K562 (cell line): ENCODE measurements around the gene PDLIM5. TPM values are rescaled to one million over a fixed set of nuclear protein-coding genes. Genes with fewer than 3 reads are reported as not detected.

Source experiments
- HDAC8 ChIP-seq: fragments of 450-650 bp; IDR thresholded peaks from 2 replicates; pipeline ENCODE4 v1.6.1; 2016; ENCODE audit warnings: mild to moderate bottlenecking, missing genetic modification characterization, moderate library complexity, missing compliant biosample characterization
- HNRNPLL ChIP-seq: fragments of 200-400 bp; formaldehyde crosslinking; IDR thresholded peaks from 2 replicates; pipeline ENCODE4 v1.6.1; 2017; ENCODE audit warnings: low read length, low read depth, mild to moderate bottlenecking; ENCODE audit not compliant: poor library complexity, severe bottlenecking
- SMARCA4 ChIP-seq: fragments of 450-650 bp; IDR thresholded peaks from 2 replicates; pipeline ENCODE4 v1.6.1; 2016
- SMARCA5 ChIP-seq: fragments of 450-650 bp; IDR thresholded peaks from 2 replicates; pipeline ENCODE4 v1.6.1; 2016
- polyA plus RNA-seq, 8 experiments: library from polyadenylated mRNA; depleted of rRNA in 4 of 8; stranded (reverse) in 5 of 8; unstranded in 3 of 8; fragments of >200 nt; fragmentation: Nextera tagmentation in 2 of 8; fragmentation: Illumina TruSeq in 1 of 8; extraction: Ambion mirVana in 2 of 8; extraction: Trizol in 1 of 8; gene quantifications; 2 replicates each; pipeline versions ENCODE4 v1.2.1 to v1.2.3, GENCODE V29; 2011 to 2014; ENCODE audit warnings: inconsistent platforms in 1 of 8, missing spikeins in 1 of 8
- total RNA-seq, 7 experiments: library from RNA; depleted of rRNA in 6 of 7; stranded (reverse); fragments of >200 nt in 6 of 7; fragmentation: Illumina TruSeq in 2 of 7; extraction: Trizol in 2 of 7; gene quantifications; 2 replicates each; pipeline versions ENCODE4 v1.2.1 to v1.2.3, GENCODE V29; 2011 to 2021; ENCODE audit warnings: low replicate concordance in 1 of 7
- TF ChIP-seq, protein P1 (sequence below), 2 experiments: fragments of 200-800 bp in 1 of 2; sonication (Bioruptor generic) in 1 of 2; sonication (generic) in 1 of 2; formaldehyde crosslinking in 1 of 2; IDR thresholded peaks in 1 of 2; conservative IDR thresholded peaks in 1 of 2; 2 replicates each; pipeline versions ENCODE4 v1.5.0 to v1.6.1; 2016 to 2020; ENCODE audit warnings: missing compliant biosample characterization in 1 of 2, missing genetic modification characterization in 1 of 2, missing genetic modification reagents in 1 of 2
- TF ChIP-seq, protein P2 (sequence below): fragments of 250-450 bp; sonication (Bioruptor Pico); IDR thresholded peaks from 2 replicates; pipeline ENCODE4 v1.4.0; 2020
- TF ChIP-seq, protein P3 (sequence below): fragments of 250-450 bp; sonication (Bioruptor Pico); IDR thresholded peaks from 2 replicates; pipeline ENCODE4 v1.5.0; 2021
- TF ChIP-seq, protein P4 (sequence below): fragments of 450-650 bp; IDR thresholded peaks from 2 replicates; pipeline ENCODE4 v1.6.1; 2017; ENCODE audit warnings: antibody characterized with exemption, mild to moderate bottlenecking
- TF ChIP-seq, protein P5 (sequence below): fragments of 250-450 bp; sonication (Bioruptor Pico); IDR thresholded peaks from 2 replicates; pipeline ENCODE4 v1.5.1; 2021; ENCODE audit warnings: mild to moderate bottlenecking
- TF ChIP-seq, protein P6 (sequence below), 2 experiments: fragments of 450-650 bp; conservative IDR thresholded peaks; 2 replicates each; pipeline ENCODE4 v1.6.1; 2017; ENCODE audit warnings: mild to moderate bottlenecking in 2 of 2, moderate library complexity in 2 of 2

PDLIM5 gene
- total and polyA plus RNA-seq, 9 of the 15 experiments (the other 6 are each of a cell fraction or from before 2014, with no cell fraction given): 36.9 to 127 (median 62.5) TPM

DNA sequence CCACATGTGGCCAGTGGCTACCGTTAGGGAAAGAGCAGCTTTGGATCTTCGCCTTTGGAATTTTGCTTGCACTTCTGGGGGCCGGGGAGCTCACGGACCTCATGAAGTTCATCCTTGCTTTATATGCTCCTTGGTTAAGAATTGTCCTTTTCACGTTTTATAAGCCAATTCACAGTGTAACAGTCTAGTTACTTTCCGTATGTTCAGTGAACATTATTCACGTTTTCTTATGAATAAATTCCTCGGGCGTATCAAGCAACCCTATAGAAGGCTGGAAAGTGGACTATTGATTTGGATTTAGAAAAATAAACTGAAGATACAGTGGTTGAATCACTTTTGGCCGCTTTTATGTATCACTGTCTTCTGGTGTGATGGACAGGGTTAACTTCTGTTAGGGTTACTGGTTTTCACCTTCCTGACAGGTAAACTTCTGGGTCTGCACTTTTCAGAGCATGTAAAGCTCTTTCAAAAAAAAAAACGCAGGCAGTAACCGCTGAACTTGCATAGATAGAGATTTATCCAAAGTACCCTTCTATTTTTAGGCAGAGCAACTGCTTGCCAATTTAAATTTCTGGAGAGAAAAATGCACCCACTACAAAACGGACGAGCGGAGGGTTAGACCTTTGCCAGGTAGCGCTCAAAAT, 569 bp upstream of the PDLIM5 start (continued):
- TF ChIP-seq, protein P1, sequence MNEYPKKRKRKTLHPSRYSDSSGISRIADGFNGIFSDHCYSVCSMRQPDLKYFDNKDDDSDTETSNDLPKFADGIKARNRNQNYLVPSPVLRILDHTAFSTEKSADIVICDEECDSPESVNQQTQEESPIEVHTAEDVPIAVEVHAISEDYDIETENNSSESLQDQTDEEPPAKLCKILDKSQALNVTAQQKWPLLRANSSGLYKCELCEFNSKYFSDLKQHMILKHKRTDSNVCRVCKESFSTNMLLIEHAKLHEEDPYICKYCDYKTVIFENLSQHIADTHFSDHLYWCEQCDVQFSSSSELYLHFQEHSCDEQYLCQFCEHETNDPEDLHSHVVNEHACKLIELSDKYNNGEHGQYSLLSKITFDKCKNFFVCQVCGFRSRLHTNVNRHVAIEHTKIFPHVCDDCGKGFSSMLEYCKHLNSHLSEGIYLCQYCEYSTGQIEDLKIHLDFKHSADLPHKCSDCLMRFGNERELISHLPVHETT (CRISPR knock-in tag; conservative IDR thresholded peaks at IDR 0.05 in 1 of 2, IDR thresholded peaks at IDR 0.05 in 1 of 2): 0 out of 4 replicates have a peak, but pooled peaks of 1 of the 2 experiments have one; percentile 9
- TF ChIP-seq, protein P2, sequence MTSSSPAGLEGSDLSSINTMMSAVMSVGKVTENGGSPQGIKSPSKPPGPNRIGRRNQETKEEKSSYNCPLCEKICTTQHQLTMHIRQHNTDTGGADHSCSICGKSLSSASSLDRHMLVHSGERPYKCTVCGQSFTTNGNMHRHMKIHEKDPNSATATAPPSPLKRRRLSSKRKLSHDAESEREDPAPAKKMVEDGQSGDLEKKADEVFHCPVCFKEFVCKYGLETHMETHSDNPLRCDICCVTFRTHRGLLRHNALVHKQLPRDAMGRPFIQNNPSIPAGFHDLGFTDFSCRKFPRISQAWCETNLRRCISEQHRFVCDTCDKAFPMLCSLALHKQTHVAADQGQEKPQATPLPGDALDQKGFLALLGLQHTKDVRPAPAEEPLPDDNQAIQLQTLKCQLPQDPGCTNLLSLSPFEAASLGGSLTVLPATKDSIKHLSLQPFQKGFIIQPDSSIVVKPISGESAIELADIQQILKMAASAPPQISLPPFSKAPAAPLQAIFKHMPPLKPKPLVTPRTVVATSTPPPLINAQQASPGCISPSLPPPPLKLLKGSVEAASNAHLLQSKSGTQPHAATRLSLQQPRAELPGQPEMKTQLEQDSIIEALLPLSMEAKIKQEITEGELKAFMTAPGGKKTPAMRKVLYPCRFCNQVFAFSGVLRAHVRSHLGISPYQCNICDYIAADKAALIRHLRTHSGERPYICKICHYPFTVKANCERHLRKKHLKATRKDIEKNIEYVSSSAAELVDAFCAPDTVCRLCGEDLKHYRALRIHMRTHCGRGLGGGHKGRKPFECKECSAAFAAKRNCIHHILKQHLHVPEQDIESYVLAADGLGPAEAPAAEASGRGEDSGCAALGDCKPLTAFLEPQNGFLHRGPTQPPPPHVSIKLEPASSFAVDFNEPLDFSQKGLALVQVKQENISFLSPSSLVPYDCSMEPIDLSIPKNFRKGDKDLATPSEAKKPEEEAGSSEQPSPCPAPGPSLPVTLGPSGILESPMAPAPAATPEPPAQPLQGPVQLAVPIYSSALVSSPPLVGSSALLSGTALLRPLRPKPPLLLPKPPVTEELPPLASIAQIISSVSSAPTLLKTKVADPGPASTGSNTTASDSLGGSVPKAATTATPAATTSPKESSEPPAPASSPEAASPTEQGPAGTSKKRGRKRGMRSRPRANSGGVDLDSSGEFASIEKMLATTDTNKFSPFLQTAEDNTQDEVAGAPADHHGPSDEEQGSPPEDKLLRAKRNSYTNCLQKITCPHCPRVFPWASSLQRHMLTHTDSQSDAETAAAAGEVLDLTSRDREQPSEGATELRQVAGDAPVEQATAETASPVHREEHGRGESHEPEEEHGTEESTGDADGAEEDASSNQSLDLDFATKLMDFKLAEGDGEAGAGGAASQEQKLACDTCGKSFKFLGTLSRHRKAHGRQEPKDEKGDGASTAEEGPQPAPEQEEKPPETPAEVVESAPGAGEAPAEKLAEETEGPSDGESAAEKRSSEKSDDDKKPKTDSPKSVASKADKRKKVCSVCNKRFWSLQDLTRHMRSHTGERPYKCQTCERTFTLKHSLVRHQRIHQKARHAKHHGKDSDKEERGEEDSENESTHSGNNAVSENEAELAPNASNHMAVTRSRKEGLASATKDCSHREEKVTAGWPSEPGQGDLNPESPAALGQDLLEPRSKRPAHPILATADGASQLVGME (CRISPR knock-in tag): no peak
- TF ChIP-seq, protein P3, sequence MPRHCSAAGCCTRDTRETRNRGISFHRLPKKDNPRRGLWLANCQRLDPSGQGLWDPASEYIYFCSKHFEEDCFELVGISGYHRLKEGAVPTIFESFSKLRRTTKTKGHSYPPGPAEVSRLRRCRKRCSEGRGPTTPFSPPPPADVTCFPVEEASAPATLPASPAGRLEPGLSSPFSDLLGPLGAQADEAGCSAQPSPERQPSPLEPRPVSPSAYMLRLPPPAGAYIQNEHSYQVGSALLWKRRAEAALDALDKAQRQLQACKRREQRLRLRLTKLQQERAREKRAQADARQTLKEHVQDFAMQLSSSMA (CRISPR knock-in tag): no peak
- TF ChIP-seq, protein P4, sequence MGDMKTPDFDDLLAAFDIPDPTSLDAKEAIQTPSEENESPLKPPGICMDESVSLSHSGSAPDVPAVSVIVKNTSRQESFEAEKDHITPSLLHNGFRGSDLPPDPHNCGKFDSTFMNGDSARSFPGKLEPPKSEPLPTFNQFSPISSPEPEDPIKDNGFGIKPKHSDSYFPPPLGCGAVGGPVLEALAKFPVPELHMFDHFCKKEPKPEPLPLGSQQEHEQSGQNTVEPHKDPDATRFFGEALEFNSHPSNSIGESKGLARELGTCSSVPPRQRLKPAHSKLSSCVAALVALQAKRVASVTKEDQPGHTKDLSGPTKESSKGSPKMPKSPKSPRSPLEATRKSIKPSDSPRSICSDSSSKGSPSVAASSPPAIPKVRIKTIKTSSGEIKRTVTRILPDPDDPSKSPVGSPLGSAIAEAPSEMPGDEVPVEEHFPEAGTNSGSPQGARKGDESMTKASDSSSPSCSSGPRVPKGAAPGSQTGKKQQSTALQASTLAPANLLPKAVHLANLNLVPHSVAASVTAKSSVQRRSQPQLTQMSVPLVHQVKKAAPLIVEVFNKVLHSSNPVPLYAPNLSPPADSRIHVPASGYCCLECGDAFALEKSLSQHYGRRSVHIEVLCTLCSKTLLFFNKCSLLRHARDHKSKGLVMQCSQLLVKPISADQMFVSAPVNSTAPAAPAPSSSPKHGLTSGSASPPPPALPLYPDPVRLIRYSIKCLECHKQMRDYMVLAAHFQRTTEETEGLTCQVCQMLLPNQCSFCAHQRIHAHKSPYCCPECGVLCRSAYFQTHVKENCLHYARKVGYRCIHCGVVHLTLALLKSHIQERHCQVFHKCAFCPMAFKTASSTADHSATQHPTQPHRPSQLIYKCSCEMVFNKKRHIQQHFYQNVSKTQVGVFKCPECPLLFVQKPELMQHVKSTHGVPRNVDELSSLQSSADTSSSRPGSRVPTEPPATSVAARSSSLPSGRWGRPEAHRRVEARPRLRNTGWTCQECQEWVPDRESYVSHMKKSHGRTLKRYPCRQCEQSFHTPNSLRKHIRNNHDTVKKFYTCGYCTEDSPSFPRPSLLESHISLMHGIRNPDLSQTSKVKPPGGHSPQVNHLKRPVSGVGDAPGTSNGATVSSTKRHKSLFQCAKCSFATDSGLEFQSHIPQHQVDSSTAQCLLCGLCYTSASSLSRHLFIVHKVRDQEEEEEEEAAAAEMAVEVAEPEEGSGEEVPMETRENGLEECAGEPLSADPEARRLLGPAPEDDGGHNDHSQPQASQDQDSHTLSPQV: 0 out of 2 replicates have a peak, but pooled peaks have one; percentile 6
- no peak for TF ChIP-seq SMARCA5
- TF ChIP-seq SMARCA4: no peak; the same call in 1 of the 2 replicates
- TF ChIP-seq, protein P5, sequence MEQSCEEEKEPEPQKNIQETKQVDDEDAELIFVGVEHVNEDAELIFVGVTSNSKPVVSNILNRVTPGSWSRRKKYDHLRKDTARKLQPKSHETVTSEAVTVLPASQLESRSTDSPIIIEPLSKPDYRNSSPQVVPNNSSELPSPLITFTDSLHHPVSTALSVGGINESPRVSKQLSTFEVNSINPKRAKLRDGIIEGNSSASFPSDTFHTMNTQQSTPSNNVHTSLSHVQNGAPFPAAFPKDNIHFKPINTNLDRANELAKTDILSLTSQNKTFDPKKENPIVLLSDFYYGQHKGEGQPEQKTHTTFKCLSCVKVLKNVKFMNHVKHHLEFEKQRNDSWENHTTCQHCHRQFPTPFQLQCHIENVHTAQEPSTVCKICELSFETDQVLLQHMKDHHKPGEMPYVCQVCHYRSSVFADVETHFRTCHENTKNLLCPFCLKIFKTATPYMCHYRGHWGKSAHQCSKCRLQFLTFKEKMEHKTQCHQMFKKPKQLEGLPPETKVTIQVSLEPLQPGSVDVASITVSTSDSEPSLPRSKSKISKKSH (CRISPR knock-in tag): no peak
- TF ChIP-seq, protein P6, sequence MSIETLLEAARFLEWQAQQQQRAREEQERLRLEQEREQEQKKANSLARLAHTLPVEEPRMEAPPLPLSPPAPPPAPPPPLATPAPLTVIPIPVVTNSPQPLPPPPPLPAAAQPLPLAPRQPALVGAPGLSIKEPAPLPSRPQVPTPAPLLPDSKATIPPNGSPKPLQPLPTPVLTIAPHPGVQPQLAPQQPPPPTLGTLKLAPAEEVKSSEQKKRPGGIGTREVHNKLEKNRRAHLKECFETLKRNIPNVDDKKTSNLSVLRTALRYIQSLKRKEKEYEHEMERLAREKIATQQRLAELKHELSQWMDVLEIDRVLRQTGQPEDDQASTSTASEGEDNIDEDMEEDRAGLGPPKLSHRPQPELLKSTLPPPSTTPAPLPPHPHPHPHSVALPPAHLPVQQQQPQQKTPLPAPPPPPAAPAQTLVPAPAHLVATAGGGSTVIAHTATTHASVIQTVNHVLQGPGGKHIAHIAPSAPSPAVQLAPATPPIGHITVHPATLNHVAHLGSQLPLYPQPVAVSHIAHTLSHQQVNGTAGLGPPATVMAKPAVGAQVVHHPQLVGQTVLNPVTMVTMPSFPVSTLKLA (conservative IDR thresholded peaks at IDR 0.05): no peak
- TF ChIP-seq HNRNPLL: no peak
- TF ChIP-seq HDAC8: no peak
